HG03432 (cell line): ENCODE data around the gene PTOV1.

Experiments
- ATAC-seq: cut with Tn5 transposase; IDR thresholded peaks from one replicate; pipeline ENCODE4 v1.9.1; 2021; ENCODE audit warnings: mild to moderate bottlenecking, moderate library complexity; ENCODE audit not compliant: unreplicated experiment

The PTOV1 gene

GRCh38 chr19:49843265-49843664 is 7.7 kb upstream of the PTOV1 start:
- no peak for ATAC-seq

GRCh38 chr19:49844138-49845095 is 6.5 kb upstream of the PTOV1 start:
- no peak for ATAC-seq

- no peak for ATAC-seq
These were observed 5.5 kb upstream of the PTOV1 start for GRCh38 chr19:49845414-49845813.

GRCh38 chr19:49846408-49846807 is 4.6 kb upstream of the PTOV1 start:
- ATAC-seq = no peak

- ATAC-seq = no peak
These were observed 2.9 kb upstream of the PTOV1 start for GRCh38 chr19:49847731-49848696.

GRCh38 chr19:49848938-49849337 is 2.0 kb upstream of the PTOV1 start:
- ATAC-seq = no peak

GRCh38 chr19:49849433-49850220 is 1.3 kb upstream of the PTOV1 start:
- no peak for ATAC-seq

GRCh38 chr19:49850221-49850486 is 805 bp upstream of the PTOV1 start:
- ATAC-seq = no peak

- ATAC-seq = no peak
These were observed 699 bp downstream of the PTOV1 start for GRCh38 chr19:49851456-49852259.

- ATAC-seq = no peak
These were observed 1.7 kb downstream of the PTOV1 start for GRCh38 chr19:49852631-49853126.

- no peak for ATAC-seq
These were observed 3.0 kb downstream of the PTOV1 start for GRCh38 chr19:49853852-49854377.

- ATAC-seq = no peak
These were observed 3.7 kb downstream of the PTOV1 start for GRCh38 chr19:49854378-49855263.

- no peak for ATAC-seq
These were observed 4.3 kb downstream of the PTOV1 start for GRCh38 chr19:49855277-49855675.

GRCh38 chr19:49855676-49856573 is 5.0 kb downstream of the PTOV1 start:
- ATAC-seq = no peak

GRCh38 chr19:49856574-49857021 is 5.6 kb downstream of the PTOV1 start:
- no peak for ATAC-seq

GRCh38 chr19:49857061-49857837 is 6.3 kb downstream of the PTOV1 start:
- ATAC-seq = no peak

GRCh38 chr19:49857838-49858087 is 6.8 kb downstream of the PTOV1 start:
- no peak for ATAC-seq
